ENCODE measurements around the gene ALG12.

ALG12 gene

GRCh38 chr22:49929211-49929979, 11.2 kb upstream of the ALG12 start:
- H3K4me3 ChIP-seq (ENCODE audit: low read depth, low read length), result no peak overlapping the region
- TF ChIP-seq MYC (IDR thresholded peaks at IDR 0.05; ENCODE audit: low read depth, low read length) (no peak), MAX (IDR thresholded peaks at IDR 0.05; ENCODE audit: low read depth, low read length) (no peak), POLR2A (IDR thresholded peaks at IDR 0.05; ENCODE audit: extremely low read depth, insufficient read length) (no peak), CTCF (IDR thresholded peaks at IDR 0.05; ENCODE audit: low read depth, low read length) (peak; percentile 21)
- DNase-seq (ENCODE audit: low read depth), result peak; percentile 66

GRCh38 chr22:49928555-49929210, 10.4 kb upstream of the ALG12 start:
- no peak for DNase-seq (ENCODE audit: low read depth)
- no peak overlapping the region for H3K4me3 ChIP-seq (ENCODE audit: low read depth, low read length)
- TF ChIP-seq MYC (IDR thresholded peaks at IDR 0.05; ENCODE audit: low read depth, low read length) (no peak), POLR2A (IDR thresholded peaks at IDR 0.05; ENCODE audit: extremely low read depth, insufficient read length) (no peak), MAX (IDR thresholded peaks at IDR 0.05; ENCODE audit: low read depth, low read length) (no peak), CTCF (IDR thresholded peaks at IDR 0.05; ENCODE audit: low read depth, low read length) (no peak)

- no peak overlapping the region for H3K4me3 ChIP-seq (ENCODE audit: low read depth, low read length)
- no peak for TF ChIP-seq MYC (IDR thresholded peaks at IDR 0.05; ENCODE audit: low read depth, low read length)
- peak; percentile 35 for DNase-seq (ENCODE audit: low read depth)
Measured at GRCh38 chr22:49928185-49928495, 9.9 kb upstream of the ALG12 start.

GRCh38 chr22:49927483-49928184, 9.4 kb upstream of the ALG12 start:
- TF ChIP-seq CTCF (IDR thresholded peaks at IDR 0.05; ENCODE audit: low read depth, low read length) (no peak), POLR2A (IDR thresholded peaks at IDR 0.05; ENCODE audit: extremely low read depth, insufficient read length) (no peak), MYC (IDR thresholded peaks at IDR 0.05; ENCODE audit: low read depth, low read length) (no peak), MAX (IDR thresholded peaks at IDR 0.05; ENCODE audit: low read depth, low read length) (no peak)

GRCh38 chr22:49926916-49927315, 8.7 kb upstream of the ALG12 start:
- no peak overlapping the region for H3K4me3 ChIP-seq (ENCODE audit: low read depth, low read length)
- TF ChIP-seq MYC (IDR thresholded peaks at IDR 0.05; ENCODE audit: low read depth, low read length), result no peak
- TF ChIP-seq POLR2A (IDR thresholded peaks at IDR 0.05; ENCODE audit: extremely low read depth, insufficient read length), result no peak
- no peak for TF ChIP-seq CTCF (IDR thresholded peaks at IDR 0.05; ENCODE audit: low read depth, low read length)
- TF ChIP-seq MAX (IDR thresholded peaks at IDR 0.05; ENCODE audit: low read depth, low read length), result no peak
- no peak for DNase-seq (ENCODE audit: low read depth)

More at GRCh38 chr22:49927483-49928184, 9.4 kb upstream of the ALG12 start:
- no peak overlapping the region for H3K4me3 ChIP-seq (ENCODE audit: low read depth, low read length)
- no peak for DNase-seq (ENCODE audit: low read depth)

- TF ChIP-seq CTCF (IDR thresholded peaks at IDR 0.05; ENCODE audit: low read depth, low read length) (no peak), MAX (IDR thresholded peaks at IDR 0.05; ENCODE audit: low read depth, low read length) (no peak), POLR2A (IDR thresholded peaks at IDR 0.05; ENCODE audit: extremely low read depth, insufficient read length) (no peak), MYC (IDR thresholded peaks at IDR 0.05; ENCODE audit: low read depth, low read length) (no peak)
- DNase-seq (ENCODE audit: low read depth), result no peak
- H3K4me3 ChIP-seq (ENCODE audit: low read depth, low read length), result no peak overlapping the region
Measured at GRCh38 chr22:49925525-49926128, 7.4 kb upstream of the ALG12 start.

Data from NB4 (cell line).